GM18508 (cell line): Measurements from ENCODE around the gene SLC6A19.
"Not testable (repeated sequence)": the region's sequence is repeated elsewhere in the genome, so short reads cannot be mapped to it uniquely, and the experiment has no call there.

Experiments used
- ATAC-seq: cut with Tn5 transposase; IDR thresholded peaks from one replicate; pipeline ENCODE4 v1.9.1; 2021; ENCODE audit warnings: moderate number of reproducible peaks; ENCODE audit not compliant: insufficient read depth, unreplicated experiment

SLC6A19 gene

DNA sequence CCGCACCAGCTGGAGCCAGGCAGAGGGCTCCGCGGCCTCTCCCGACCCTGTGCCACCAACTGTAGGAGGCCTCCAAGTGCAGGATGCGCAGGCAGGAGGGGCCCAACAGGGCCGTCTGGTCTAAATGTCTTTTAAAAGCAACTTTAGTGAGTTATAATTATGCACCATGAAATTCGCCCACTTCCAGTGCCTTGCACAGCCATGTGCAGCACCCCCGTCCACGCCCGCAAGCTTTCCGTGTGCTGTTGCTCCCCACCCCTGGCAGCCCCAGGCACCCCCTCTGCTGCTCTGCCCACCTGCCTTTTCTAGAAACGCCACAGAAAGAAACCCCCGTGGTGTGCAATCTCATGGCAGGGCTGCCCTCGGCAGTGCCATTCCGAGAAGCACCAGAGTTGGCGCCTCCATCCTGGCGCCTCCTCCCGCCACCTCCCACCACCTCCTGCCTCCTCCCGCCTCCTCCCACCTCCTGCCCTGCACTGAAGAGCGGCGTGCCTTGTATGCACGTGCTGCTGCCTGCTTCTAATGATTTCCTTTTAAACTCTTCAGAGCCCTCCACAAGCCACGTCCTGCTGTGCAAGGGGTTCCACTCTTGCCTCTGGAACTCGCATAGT lies 16.3 kb downstream of the SLC6A19 start:
- no peak for ATAC-seq

- no peak for ATAC-seq
Observed at GRCh38 chr5:1218351-1219080, 17.1 kb downstream of the SLC6A19 start.

GRCh38 chr5:1219098-1219767 lies 17.8 kb downstream of the SLC6A19 start:
- no peak for ATAC-seq

DNA sequence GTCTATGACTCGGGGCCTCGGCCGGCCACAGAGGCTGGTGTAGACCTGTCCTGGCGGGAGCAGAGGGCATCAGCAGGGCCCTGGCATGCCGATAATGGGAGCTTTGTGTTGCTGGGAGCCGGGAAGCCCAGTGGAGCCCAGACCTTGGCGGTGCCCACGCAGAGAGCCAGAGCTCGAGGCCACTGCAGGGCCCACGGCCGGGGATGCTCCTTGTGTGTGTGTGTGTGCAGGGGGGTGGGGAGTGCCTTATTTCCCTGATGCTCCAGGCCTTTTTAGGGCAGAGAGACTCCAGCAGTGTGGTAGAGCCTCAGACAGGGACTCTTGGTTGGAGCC lies 18.3 kb downstream of the SLC6A19 start:
- no peak for ATAC-seq

- no peak for ATAC-seq
Observed at GRCh38 chr5:1220351-1220750, 19.0 kb downstream of the SLC6A19 start.

DNA sequence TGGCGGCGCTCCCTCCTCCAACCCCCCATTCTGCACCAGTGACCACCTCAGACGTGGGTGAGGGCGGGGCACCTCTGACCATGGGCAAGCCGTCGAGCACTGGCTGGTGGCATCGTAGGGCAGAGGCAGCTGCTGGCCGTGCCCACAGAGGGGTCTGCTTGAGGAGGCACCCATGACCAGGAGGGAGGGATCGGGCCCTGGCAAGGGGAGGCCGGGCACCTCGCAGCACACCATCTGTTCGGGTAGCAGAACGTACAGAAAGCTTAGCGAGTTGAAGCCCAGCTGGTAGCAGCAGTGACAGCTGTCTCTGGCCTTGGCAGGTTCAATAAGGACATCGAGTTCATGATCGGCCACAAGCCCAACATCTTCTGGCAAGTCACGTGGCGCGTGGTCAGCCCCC lies 19.4 kb downstream of the SLC6A19 start:
- ATAC-seq = no peak

- no peak for ATAC-seq
Observed at GRCh38 chr5:1221721-1222120, 20.3 kb downstream of the SLC6A19 start.

- no peak for ATAC-seq
Observed at GRCh38 chr5:1222147-1222546, 20.8 kb downstream of the SLC6A19 start.

DNA sequence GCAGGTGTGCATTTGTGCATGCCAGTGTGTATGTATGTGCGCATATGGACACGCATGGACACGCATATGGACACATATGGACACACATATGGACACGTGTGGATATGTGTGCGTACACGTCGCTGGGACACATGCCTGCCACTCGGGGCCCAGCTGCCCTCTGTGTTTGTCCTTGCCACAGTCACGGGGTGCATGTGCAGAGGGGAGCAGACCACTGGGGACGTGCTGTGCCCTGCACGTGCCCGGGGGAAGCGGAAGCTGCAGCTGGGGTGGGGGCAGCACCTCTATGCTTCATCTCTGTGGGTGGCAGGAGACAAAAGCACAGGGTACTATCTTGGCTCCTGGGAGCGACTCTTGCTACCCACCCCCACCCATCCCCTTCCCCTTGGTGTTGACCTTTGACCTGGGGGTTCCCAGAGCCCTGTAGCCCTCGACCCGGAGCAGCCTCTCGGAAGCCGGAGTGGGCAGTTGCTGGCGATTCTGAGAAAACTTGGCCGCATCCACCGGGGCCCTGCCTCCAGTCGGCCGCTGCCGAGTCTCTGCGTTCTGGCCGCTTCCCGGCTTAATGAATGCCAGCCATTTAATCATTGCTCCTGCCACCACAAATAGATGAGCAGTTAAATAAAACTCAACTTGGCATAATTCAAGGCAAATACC lies 21.4 kb downstream of the SLC6A19 start:
- ATAC-seq = no peak

GRCh38 chr5:1223278-1223670 lies 21.9 kb downstream of the SLC6A19 start:
- no peak for ATAC-seq

DNA sequence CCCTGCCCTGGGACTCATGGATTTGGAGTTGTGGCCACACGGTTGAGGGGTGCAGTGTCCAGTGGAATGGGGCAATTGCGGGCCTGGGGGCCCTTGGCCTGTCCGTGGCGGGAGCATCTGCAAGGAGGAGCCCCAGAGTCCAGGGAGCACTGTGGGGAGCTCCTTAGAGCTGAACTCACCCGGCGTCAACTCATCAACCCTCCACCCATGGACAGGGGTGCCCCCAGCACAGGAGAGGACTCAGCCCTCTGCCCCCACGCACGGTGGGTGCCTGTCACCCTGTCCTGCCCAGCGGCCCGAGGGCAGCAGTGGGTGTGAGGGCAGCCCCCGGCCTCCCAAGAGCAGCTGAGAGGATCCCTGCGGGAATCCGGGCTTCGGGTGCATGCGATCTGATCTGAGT lies 23.2 kb downstream of the SLC6A19 start:
- ATAC-seq = no peak

- no peak for ATAC-seq
Observed at GRCh38 chr5:1225081-1225480, 23.7 kb downstream of the SLC6A19 start, which contains the start of gene SLC6A18. SLC6A18 (plus strand) TSS chr5:1225381; CDS start chr5:1225478, 97 bp downstream.

DNA sequence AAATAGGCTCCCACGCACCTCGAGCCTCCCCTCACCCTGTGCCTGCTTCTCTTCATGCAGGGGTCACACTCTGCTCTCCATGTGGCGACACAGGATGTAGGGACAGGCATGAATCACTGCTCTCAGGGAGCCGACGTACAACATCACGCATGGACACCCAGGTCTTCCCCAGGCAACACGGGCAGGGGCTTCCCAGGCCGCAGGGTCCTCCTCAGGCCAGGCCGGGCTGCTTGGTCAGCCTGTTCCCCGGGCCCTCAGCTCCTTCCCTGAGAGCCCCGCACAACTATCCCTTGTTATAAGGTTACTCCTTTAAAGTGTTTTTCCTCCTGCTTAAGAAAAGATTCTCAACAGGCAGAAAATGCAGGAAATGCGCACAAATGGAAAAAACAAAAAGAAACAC lies 24.8 kb downstream of the SLC6A19 start:
- ATAC-seq = no peak

DNA sequence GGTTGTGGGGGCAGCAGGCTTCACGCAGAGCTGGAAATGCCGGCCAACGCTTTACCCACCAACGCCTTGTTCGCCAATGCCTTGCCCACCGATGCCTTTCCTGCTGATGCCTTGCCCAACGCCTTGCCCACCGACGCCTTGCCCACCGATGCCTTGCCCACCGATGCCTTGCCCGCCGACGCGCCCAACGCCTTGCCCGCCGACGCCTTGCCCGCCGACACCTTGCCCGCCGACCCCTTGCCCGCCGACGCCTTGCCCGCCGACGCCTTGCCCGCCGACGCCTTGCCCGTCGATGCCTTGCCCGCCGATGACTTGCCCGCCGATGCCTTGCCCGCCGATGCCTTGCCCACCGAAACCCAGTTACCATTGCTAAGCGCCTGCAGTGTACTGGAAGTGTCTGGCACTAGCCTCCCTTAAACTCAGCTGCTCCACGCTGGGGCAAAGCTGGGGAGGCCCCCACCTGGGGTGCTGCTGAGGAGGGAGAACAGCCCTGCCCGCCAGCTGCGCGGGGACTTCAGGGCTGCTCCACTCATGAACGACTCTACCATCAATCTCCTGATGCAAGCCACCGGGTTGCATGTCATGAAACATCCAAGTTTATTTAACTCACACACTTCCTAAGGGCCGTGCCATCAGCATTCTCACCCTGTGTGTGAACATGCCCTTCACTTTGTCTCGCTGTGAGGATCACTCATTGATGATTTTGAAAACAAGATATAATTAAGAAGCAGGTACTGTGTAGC lies 25.6 kb downstream of the SLC6A19 start:
- no peak for ATAC-seq

GRCh38 chr5:1227667-1228066 lies 26.3 kb downstream of the SLC6A19 start:
- no peak for ATAC-seq

DNA sequence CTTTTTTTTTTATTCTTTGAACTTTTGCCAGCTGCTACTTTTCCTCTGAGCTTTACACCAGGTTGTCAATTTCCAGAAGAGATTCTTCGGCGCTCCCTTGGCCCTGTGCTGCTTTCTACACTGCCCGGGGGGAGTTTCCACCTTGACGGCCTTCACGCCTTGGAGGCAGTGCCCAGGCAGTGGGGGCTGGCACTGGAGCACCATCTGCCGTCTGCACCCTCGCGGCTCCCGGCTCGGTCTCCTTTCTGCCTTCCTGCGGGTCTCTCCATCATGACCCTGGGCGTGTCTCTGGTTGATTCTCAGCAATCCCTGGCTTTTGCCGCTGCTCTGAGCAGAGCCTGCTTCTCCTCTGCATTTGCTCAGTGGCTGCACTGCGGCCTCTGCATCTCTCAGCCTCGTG lies 26.7 kb downstream of the SLC6A19 start:
- no peak for ATAC-seq

DNA sequence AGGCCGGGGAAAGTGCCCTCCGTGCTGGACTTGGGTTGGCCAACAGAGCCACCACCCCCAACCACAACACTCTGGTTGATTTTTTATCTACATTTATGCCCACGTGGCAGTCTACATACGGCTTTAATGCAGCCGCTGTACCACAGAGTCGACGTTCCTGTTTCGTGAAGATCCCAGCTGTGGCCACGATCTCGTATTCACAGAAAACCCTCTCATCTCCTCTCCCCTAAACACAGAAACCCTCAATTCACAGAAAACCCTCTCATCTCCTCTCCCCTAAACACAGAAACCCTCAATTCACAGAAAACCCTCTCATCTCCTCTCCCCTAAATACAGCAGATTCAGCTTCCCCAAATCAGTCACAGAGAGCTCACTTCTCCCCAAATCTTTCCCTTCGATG lies 27.6 kb downstream of the SLC6A19 start:
- ATAC-seq = not testable (repeated sequence)

GRCh38 chr5:1229822-1230221 lies 28.4 kb downstream of the SLC6A19 start:
- ATAC-seq = no peak

- no peak for ATAC-seq
Observed at GRCh38 chr5:1230551-1230950, 29.2 kb downstream of the SLC6A19 start.

DNA sequence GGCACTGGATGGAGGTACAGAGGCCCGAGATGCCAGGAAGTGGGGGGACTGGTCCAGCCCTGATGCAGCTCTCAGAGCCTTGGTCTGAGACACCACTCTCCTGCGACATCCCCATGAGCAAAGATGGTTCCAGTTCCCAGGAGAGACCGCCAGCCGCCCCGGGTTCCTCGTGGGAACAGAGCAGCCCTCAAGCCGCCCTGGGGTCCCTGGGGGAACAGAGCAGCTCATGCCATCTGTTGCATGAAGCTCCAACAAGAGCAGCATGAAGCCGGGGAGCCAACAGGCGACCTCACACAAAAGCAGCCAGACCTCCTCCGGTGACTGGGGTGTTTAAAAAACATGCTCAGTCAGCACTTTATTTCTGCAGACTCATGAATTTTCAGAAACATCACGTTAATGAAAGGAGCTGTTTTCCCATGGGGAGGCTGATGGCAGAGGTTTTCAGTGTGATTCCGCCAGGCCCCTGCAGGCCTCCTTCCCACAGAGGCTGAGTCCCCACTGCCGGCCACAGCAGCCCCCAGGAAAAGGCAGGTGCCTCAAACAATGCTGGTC lies 30.0 kb downstream of the SLC6A19 start:
- ATAC-seq = no peak
